DOHH2 (cell line): ENCODE data around the gene WDR13.

Experiments used
- H3F3A ChIP-seq: fragments of 200-600 bp; sonication (generic), shearing (Covaris generic); 2 replicates; pipeline ENCODE4 v1.6.0; 2016; ENCODE audit warnings: antibody characterized with exemption, mild to moderate bottlenecking; ENCODE audit not compliant: control insufficient read depth, insufficient read depth
- H3K27ac ChIP-seq: fragments of 200-600 bp; sonication (generic); 2 replicates; pipeline ENCODE4 v1.5.1; 2014; ENCODE audit warnings: low read depth, mild to moderate bottlenecking, low read length, moderate library complexity
- H3K27me3 ChIP-seq: fragments of 200-600 bp; sonication (generic); 2 replicates; pipeline ENCODE4 v1.6.1; 2014; ENCODE audit warnings: mild to moderate bottlenecking, low read length, mixed read lengths; ENCODE audit not compliant: control insufficient read depth
- H3K36me3 ChIP-seq: fragments of 200-600 bp; sonication (generic); 2 replicates; pipeline ENCODE4 v1.6.1; 2014; ENCODE audit warnings: mild to moderate bottlenecking, low read length, moderate library complexity, mixed read lengths; ENCODE audit not compliant: control insufficient read depth
- H3K4me1 ChIP-seq: fragments of 200-600 bp; sonication (generic); 2 replicates; pipeline ENCODE4 v1.6.1; 2014; ENCODE audit warnings: mild to moderate bottlenecking, low read length, mixed read lengths; ENCODE audit not compliant: control insufficient read depth
- H3K4me2 ChIP-seq: fragments of 200-600 bp; sonication (generic); 2 replicates; pipeline ENCODE4 v1.6.0; 2014; ENCODE audit warnings: mild to moderate bottlenecking, low read length, moderate library complexity
- H3K4me3 ChIP-seq: fragments of 200-600 bp; sonication (generic); 2 replicates; pipeline ENCODE4 v1.5.1; 2014; ENCODE audit warnings: mild to moderate bottlenecking, low read length, mixed read lengths
- H3K79me2 ChIP-seq: fragments of 200-600 bp; sonication (generic); 2 replicates; pipeline ENCODE4 v1.6.1; 2014; ENCODE audit warnings: mild to moderate bottlenecking, low read length, mixed read lengths; ENCODE audit not compliant: control insufficient read depth
- H3K9me2 ChIP-seq: fragments of 200-600 bp; sonication (generic); replicated peaks from 2 replicates; pipeline ENCODE4 v1.6.1; 2014; ENCODE audit warnings: mild to moderate bottlenecking, low read length, mixed read lengths; ENCODE audit not compliant: control insufficient read depth
- H3K9me3 ChIP-seq: fragments of 200-600 bp; sonication (generic); 2 replicates; pipeline ENCODE4 v1.6.1; 2014; ENCODE audit warnings: antibody characterized with exemption, low read length, mixed read lengths; ENCODE audit not compliant: control insufficient read depth, insufficient read depth
- H4K20me1 ChIP-seq: fragments of 200-600 bp; sonication (generic); 2 replicates; pipeline ENCODE4 v1.6.0; 2014; ENCODE audit warnings: low read depth, mild to moderate bottlenecking, antibody characterized with exemption, low read length, moderate library complexity; ENCODE audit not compliant: control insufficient read depth, insufficient read depth
- EZH2phosphoT487 ChIP-seq: fragments of 200-600 bp; sonication (generic); IDR thresholded peaks from 2 replicates; pipeline ENCODE4 v1.6.1; 2017; ENCODE audit warnings: borderline replicate concordance, mild to moderate bottlenecking, antibody characterized with exemption, low read length, moderate library complexity, mixed read lengths
- TF ChIP-seq, protein P1 (sequence below): fragments of 200-600 bp; sonication (generic); IDR thresholded peaks from one replicate; pipeline ENCODE4 v1.5.1; 2014; ENCODE audit warnings: antibody characterized with exemption, mild to moderate bottlenecking, low read depth, low read length; ENCODE audit not compliant: poor library complexity, severe bottlenecking

Gene WDR13

DNA sequence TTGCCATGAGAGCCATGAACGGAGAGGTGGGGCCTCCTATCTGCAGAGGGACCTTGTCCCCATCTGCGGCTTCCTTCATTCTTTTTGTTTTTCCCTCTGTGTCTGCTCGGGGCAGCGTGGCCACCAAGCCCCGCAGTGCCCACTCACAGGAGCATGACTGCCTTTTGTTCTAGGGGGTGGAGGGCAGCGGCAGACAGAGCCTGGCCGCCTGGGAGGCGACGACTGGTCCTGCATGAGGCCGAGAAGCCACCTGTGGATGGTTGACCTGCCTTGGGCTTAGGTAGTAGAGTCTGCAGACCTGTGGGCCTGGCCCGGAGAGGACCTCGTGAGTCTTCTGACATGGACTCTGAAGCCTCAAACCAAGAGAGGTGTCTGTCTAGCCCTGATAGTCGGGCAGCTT, 21.6 kb upstream of the WDR13 start:
- Histone ChIP-seq H4K20me1 (peaks cover 11% of the 10 kb centered on the region; the same call in 1 of the 2 replicates), H3K4me1 (peaks cover 32% of the 10 kb centered on the region), H3K4me2 (peak overlapping the region; percentile 92), H3K79me2 (peaks cover 25% of the 10 kb centered on the region), H3K9me3 (no peaks in the 10 kb centered on the region), H3K36me3 (peaks cover 49% of the 10 kb centered on the region), H3F3A (peaks cover 50% of the 10 kb centered on the region), H3K27ac (no peak overlapping the region), H3K27me3 (no peaks in the 10 kb centered on the region), H3K4me3 (peak overlapping the region; percentile 93), H3K9me2 (no peaks in the 10 kb centered on the region)
- no peak for TF ChIP-seq EZH2phosphoT487
- TF ChIP-seq, protein P1, sequence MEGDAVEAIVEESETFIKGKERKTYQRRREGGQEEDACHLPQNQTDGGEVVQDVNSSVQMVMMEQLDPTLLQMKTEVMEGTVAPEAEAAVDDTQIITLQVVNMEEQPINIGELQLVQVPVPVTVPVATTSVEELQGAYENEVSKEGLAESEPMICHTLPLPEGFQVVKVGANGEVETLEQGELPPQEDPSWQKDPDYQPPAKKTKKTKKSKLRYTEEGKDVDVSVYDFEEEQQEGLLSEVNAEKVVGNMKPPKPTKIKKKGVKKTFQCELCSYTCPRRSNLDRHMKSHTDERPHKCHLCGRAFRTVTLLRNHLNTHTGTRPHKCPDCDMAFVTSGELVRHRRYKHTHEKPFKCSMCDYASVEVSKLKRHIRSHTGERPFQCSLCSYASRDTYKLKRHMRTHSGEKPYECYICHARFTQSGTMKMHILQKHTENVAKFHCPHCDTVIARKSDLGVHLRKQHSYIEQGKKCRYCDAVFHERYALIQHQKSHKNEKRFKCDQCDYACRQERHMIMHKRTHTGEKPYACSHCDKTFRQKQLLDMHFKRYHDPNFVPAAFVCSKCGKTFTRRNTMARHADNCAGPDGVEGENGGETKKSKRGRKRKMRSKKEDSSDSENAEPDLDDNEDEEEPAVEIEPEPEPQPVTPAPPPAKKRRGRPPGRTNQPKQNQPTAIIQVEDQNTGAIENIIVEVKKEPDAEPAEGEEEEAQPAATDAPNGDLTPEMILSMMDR, result no peak

DNA sequence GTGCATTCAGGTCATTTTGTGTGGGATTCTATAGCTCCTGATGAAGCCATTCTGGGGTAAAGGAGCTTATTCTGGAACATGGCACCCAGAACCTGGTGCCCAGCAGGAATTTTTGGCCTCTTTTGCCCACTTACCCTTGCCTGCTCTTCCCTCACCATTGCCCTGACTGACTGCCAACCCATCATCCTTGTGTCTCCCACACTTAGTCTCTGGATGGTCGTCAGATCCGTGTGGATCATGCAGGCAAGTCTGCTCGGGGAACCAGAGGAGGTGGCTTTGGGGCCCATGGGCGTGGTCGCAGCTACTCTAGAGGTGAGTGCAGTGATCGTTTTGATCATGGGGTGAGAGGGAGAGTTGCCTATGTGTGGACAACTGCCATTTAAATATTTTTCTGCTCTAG, 21.2 kb upstream of the WDR13 start:
- H3K4me3 ChIP-seq, result peak overlapping the region; percentile 93

GRCh38 chrX:48578661-48579128, 18.6 kb upstream of the WDR13 start:
- no peak overlapping the region for H3K4me2 ChIP-seq
- peaks cover 47% of the 10 kb centered on the region for H3F3A ChIP-seq
- peaks cover 49% of the 10 kb centered on the region for H3K36me3 ChIP-seq
- H3K27me3 ChIP-seq, result no peaks in the 10 kb centered on the region
- H3K9me3 ChIP-seq, result no peaks in the 10 kb centered on the region
- TF ChIP-seq, protein P1, result no peak
- TF ChIP-seq EZH2phosphoT487, result no peak
- peaks cover 20% of the 10 kb centered on the region for H3K4me1 ChIP-seq
- no peak overlapping the region for H3K4me3 ChIP-seq
- peaks cover 11% of the 10 kb centered on the region; the same call in 1 of the 2 replicates for H4K20me1 ChIP-seq
- H3K9me2 ChIP-seq, result no peaks in the 10 kb centered on the region
- no peak overlapping the region for H3K27ac ChIP-seq
- H3K79me2 ChIP-seq, result peaks cover 25% of the 10 kb centered on the region

More for the DNA sequence above, 21.2 kb upstream of the WDR13 start:
- no peaks in the 10 kb centered on the region for H3K9me3 ChIP-seq
- no peak overlapping the region for H3K27ac ChIP-seq
- H3F3A ChIP-seq, result peaks cover 50% of the 10 kb centered on the region
- H3K4me2 ChIP-seq, result peak overlapping the region; percentile 92
- H3K36me3 ChIP-seq, result peaks cover 49% of the 10 kb centered on the region
- no peaks in the 10 kb centered on the region for H3K9me2 ChIP-seq
- no peaks in the 10 kb centered on the region for H3K27me3 ChIP-seq
- H3K4me1 ChIP-seq, result peaks cover 27% of the 10 kb centered on the region
- TF ChIP-seq, protein P1, result no peak
- TF ChIP-seq EZH2phosphoT487, result no peak
- peaks cover 11% of the 10 kb centered on the region; the same call in 1 of the 2 replicates for H4K20me1 ChIP-seq
- peaks cover 25% of the 10 kb centered on the region for H3K79me2 ChIP-seq
